ENCODE results near the gene PKN2.
"Not testable (repeated sequence)": the region's sequence is repeated elsewhere in the genome, so short reads cannot be mapped to it uniquely, and the experiment has no call there.

The PKN2 gene

GRCh38 chr1:88880717-88881116, 196.6 kb downstream of the PKN2 start:
- DNase-seq (ENCODE audit: low spot score), result not testable (repeated sequence)

- no peak for DNase-seq (ENCODE audit: low spot score)
Measured at GRCh38 chr1:88883156-88883555, 199.1 kb downstream of the PKN2 start.
